HepG2 (cell line): ENCODE measurements around the gene HAGH. TPM values are rescaled to one million over a fixed set of nuclear protein-coding genes. Genes with fewer than 3 reads are reported as not detected.

Source experiments
- CCAR2 ChIP-seq: fragments of 200-400 bp; formaldehyde crosslinking; optimal IDR thresholded peaks from 2 replicates; pipeline ENCODE3; 2018; ENCODE audit warnings: low read depth, mild to moderate bottlenecking, low read length, moderate library complexity
- FOXM1 ChIP-seq: sonication (generic); formaldehyde crosslinking; IDR thresholded peaks from 2 replicates; pipeline ENCODE4 v1.5.0; 2020; ENCODE audit warnings: missing genetic modification reagents
- HHEX ChIP-seq: IDR thresholded peaks from 2 replicates; pipeline ENCODE4 v1.6.1; 2016; ENCODE audit warnings: control low read depth
- MYNN ChIP-seq: sonication (generic); formaldehyde crosslinking; IDR thresholded peaks from 2 replicates; pipeline ENCODE4 v1.4.0; 2020; ENCODE audit warnings: mild to moderate bottlenecking, low read depth, missing genetic modification reagents
- PREB ChIP-seq: sonication (generic); formaldehyde crosslinking; IDR thresholded peaks from 2 replicates; pipeline ENCODE4 v1.4.0; 2020; ENCODE audit warnings: missing genetic modification reagents
- SNRNP70 ChIP-seq: fragments of 200-400 bp; formaldehyde crosslinking; IDR thresholded peaks from 2 replicates; pipeline ENCODE4 v1.6.1; 2017; ENCODE audit warnings: mild to moderate bottlenecking, low read depth, low read length, moderate library complexity
- ZNF337 ChIP-seq: sonication (generic); formaldehyde crosslinking; IDR thresholded peaks from 2 replicates; pipeline ENCODE4 v1.5.1; 2020; ENCODE audit warnings: missing genetic modification reagents, low read depth, mild to moderate bottlenecking, borderline replicate concordance
- ZNF468 ChIP-seq: sonication (generic); formaldehyde crosslinking; IDR thresholded peaks from 2 replicates; pipeline ENCODE4 v1.8.0; 2022; ENCODE audit warnings: mild to moderate bottlenecking, moderate library complexity, missing genetic modification reagents
- ZNF549 ChIP-seq: sonication (generic); formaldehyde crosslinking; IDR thresholded peaks from 2 replicates; pipeline ENCODE4 v1.5.0; 2020; ENCODE audit warnings: missing genetic modification reagents
- polyA plus RNA-seq, 8 experiments: library from polyadenylated mRNA; depleted of rRNA in 3 of 8; stranded (reverse) in 7 of 8; unstranded in 1 of 8; fragments of >200 nt; fragmentation: Illumina TruSeq in 4 of 8; extraction: Trizol in 4 of 8; gene quantifications; 2 replicates each; pipeline versions ENCODE4 v1.2.1 to v1.2.3, GENCODE V29; 2011 to 2016; ENCODE audit warnings: low read depth in 4 of 8, missing spikeins in 1 of 8, mixed read lengths in 1 of 8; ENCODE audit not compliant: insufficient read depth in 1 of 8
- total RNA-seq, 5 experiments: library from RNA; depleted of rRNA; stranded (reverse); fragments of >200 nt; fragmentation: Illumina TruSeq; extraction: Trizol; gene quantifications; 2 replicates each; pipeline ENCODE4 v1.2.3, GENCODE V29; 2016; ENCODE audit warnings: low read depth in 1 of 5
- TF ChIP-seq, protein P1 (sequence below): sonication (generic); formaldehyde crosslinking; IDR thresholded peaks from 2 replicates; pipeline ENCODE4 v1.5.0; 2020; ENCODE audit warnings: mild to moderate bottlenecking, missing genetic modification reagents
- TF ChIP-seq, protein P2 (sequence below): sonication (generic); formaldehyde crosslinking; IDR thresholded peaks from 2 replicates; pipeline ENCODE4 v1.5.0; 2020; ENCODE audit warnings: mild to moderate bottlenecking, missing genetic modification reagents
- TF ChIP-seq, protein P3 (sequence below): sonication (generic); formaldehyde crosslinking; IDR thresholded peaks from 2 replicates; pipeline ENCODE4 v1.5.0; 2020; ENCODE audit warnings: missing genetic modification reagents, mild to moderate bottlenecking, borderline replicate concordance

HAGH gene
- total and polyA plus RNA-seq, 2 of the 13 experiments (the other 11 are each of a cell fraction or from before 2014, with no cell fraction given) = 70.4 to 95.4 TPM

GRCh38 chr16:1772908-1773702, 53.5 kb downstream of the HAGH start, which contains the start of gene MRPS34 (continued):
- TF ChIP-seq, protein P1, sequence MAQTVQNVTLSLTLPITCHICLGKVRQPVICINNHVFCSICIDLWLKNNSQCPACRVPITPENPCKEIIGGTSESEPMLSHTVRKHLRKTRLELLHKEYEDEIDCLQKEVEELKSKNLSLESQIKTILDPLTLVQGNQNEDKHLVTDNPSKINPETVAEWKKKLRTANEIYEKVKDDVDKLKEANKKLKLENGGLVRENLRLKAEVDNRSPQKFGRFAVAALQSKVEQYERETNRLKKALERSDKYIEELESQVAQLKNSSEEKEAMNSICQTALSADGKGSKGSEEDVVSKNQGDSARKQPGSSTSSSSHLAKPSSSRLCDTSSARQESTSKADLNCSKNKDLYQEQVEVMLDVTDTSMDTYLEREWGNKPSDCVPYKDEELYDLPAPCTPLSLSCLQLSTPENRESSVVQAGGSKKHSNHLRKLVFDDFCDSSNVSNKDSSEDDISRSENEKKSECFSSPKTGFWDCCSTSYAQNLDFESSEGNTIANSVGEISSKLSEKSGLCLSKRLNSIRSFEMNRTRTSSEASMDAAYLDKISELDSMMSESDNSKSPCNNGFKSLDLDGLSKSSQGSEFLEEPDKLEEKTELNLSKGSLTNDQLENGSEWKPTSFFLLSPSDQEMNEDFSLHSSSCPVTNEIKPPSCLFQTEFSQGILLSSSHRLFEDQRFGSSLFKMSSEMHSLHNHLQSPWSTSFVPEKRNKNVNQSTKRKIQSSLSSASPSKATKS (CRISPR knock-in tag) = no peak
- TF ChIP-seq ZNF549 (CRISPR knock-in tag) = peak; percentile 26; the same call in 1 of the 2 replicates
- TF ChIP-seq PREB = no peak
- peak; percentile 24; the same call in 1 of the 2 replicates for TF ChIP-seq MYNN
- TF ChIP-seq HHEX (CRISPR knock-in tag) = no peak
- no peak for TF ChIP-seq SNRNP70
- TF ChIP-seq, protein P2, sequence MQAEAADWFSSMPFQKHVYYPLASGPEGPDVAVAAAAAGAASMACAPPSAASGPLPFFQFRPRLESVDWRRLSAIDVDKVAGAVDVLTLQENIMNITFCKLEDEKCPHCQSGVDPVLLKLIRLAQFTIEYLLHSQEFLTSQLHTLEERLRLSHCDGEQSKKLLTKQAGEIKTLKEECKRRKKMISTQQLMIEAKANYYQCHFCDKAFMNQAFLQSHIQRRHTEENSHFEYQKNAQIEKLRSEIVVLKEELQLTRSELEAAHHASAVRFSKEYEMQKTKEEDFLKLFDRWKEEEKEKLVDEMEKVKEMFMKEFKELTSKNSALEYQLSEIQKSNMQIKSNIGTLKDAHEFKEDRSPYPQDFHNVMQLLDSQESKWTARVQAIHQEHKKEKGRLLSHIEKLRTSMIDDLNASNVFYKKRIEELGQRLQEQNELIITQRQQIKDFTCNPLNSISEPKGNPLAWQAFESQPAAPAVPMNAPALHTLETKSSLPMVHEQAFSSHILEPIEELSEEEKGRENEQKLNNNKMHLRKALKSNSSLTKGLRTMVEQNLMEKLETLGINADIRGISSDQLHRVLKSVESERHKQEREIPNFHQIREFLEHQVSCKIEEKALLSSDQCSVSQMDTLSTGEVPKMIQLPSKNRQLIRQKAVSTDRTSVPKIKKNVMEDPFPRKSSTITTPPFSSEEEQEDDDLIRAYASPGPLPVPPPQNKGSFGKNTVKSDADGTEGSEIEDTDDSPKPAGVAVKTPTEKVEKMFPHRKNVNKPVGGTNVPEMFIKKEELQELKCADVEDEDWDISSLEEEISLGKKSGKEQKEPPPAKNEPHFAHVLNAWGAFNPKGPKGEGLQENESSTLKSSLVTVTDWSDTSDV (CRISPR knock-in tag) = no peak
- TF ChIP-seq CCAR2 = no peak
- peak; percentile 50; the same call in 1 of the 2 replicates for TF ChIP-seq FOXM1 (CRISPR knock-in tag)
- TF ChIP-seq, protein P3, sequence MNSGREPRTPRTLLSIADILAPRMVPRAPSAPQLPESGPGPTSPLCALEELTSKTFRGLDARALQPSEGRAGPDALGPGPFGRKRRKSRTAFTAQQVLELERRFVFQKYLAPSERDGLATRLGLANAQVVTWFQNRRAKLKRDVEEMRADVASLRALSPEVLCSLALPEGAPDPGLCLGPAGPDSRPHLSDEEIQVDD (CRISPR knock-in tag) = no peak
- TF ChIP-seq ZNF337 = no peak
- TF ChIP-seq ZNF468 (CRISPR knock-in tag) = no peak; the same call in 1 of the 2 replicates
